ENCODE results near the gene PDXDC1. TPM values are rescaled to one million over a fixed set of nuclear protein-coding genes. Genes with fewer than 3 reads are reported as not detected.
"Not testable (repeated sequence)": the region's sequence is repeated elsewhere in the genome, so short reads cannot be mapped to it uniquely, and the experiment has no call there.

PDXDC1 gene
- total RNA-seq, 4 donors from 2014 or later = 131 to 247 (median 201) TPM

GRCh38 chr16:15054357-15055140 lies 79.7 kb downstream of the PDXDC1 start:
- Histone ChIP-seq H3K4me1 (peaks cover 0 to 24% (median 0%) of the 10 kb centered on the region in 4 donors), H3K36me3 (peaks cover 0 to 7% (median 0%) of the 10 kb centered on the region in 3 donors), H3K27me3 (no peaks in the 10 kb centered on the region), H3K27ac (peak overlapping the region in 3 of 4 donors; percentile 83 to 84 (median 83)), H3K9me3 (no peaks in the 10 kb centered on the region), H3K4me3 (peak overlapping the region; percentile 76 to 97 (median 90))
- TF ChIP-seq CTCF (IDR thresholded peaks at IDR 0.05) (no peak), POLR2A (IDR thresholded peaks at IDR 0.05) (no peak)
- no peak for DNase-seq

GRCh38 chr16:15055141-15056053 lies 80.6 kb downstream of the PDXDC1 start:
- Histone ChIP-seq H3K4me3 (peak overlapping the region; percentile 76 to 97 (median 90)), H3K27ac (peak overlapping the region; percentile 73 to 84 (median 83)), H3K9me3 (no peaks in the 10 kb centered on the region), H3K27me3 (no peaks in the 10 kb centered on the region), H3K36me3 (peaks cover 0 to 14% (median 0%) of the 10 kb centered on the region in 3 donors), H3K4me1 (peaks cover 0 to 24% (median 0%) of the 10 kb centered on the region in 4 donors)
- TF ChIP-seq POLR2A (IDR thresholded peaks at IDR 0.05) (peak in 1 of 2 donors; percentile 19), CTCF (IDR thresholded peaks at IDR 0.05) (peak in 2 of 6 experiments; percentile 10 to 11)
- DNase-seq = peak in 2 of 3 donors; percentile 77 to 85

GRCh38 chr16:15057681-15058417 lies 83.0 kb downstream of the PDXDC1 start:
- Histone ChIP-seq H3K9me3 (no peaks in the 10 kb centered on the region), H3K27ac (peak overlapping the region in 2 of 4 donors; percentile 4 to 69), H3K36me3 (peaks cover 0 to 36% (median 0%) of the 10 kb centered on the region in 3 donors), H3K27me3 (no peaks in the 10 kb centered on the region), H3K4me3 (no peak overlapping the region), H3K4me1 (peaks cover 0 to 26% (median 0%) of the 10 kb centered on the region in 4 donors)
- DNase-seq = no peak
- no peak for TF ChIP-seq POLR2A (IDR thresholded peaks at IDR 0.05)
- no peak for TF ChIP-seq CTCF (IDR thresholded peaks at IDR 0.05)

GRCh38 chr16:15059324-15059723 lies 84.5 kb downstream of the PDXDC1 start:
- no peak overlapping the region for H3K4me3 ChIP-seq
- H3K27me3 ChIP-seq = no peaks in the 10 kb centered on the region
- H3K36me3 ChIP-seq = peaks cover 0 to 49% (median 0%) of the 10 kb centered on the region in 3 donors
- TF ChIP-seq CTCF (IDR thresholded peaks at IDR 0.05) (no peak), POLR2A (IDR thresholded peaks at IDR 0.05) (no peak)
- DNase-seq = no peak
- peaks cover 0 to 24% (median 0%) of the 10 kb centered on the region in 4 donors for H3K4me1 ChIP-seq
- no peaks in the 10 kb centered on the region for H3K9me3 ChIP-seq
- H3K27ac ChIP-seq = no peak overlapping the region

- H3K9me3 ChIP-seq, H3K27me3 ChIP-seq, H3K4me1 ChIP-seq, H3K27ac ChIP-seq, H3K4me3 ChIP-seq: not testable (repeated sequence)
- DNase-seq = peak in 1 of 3 donors; percentile 65
- peaks cover 0 to 69% (median 0%) of the 10 kb centered on the region in 3 donors for H3K36me3 ChIP-seq
Observed at GRCh38 chr16:15062085-15062810, 87.4 kb downstream of the PDXDC1 start.

GRCh38 chr16:15065961-15066360 lies 91.1 kb downstream of the PDXDC1 start:
- peaks cover 0 to 76% (median 0%) of the 10 kb centered on the region in 3 donors for H3K36me3 ChIP-seq
- not testable (repeated sequence) for H3K27me3 ChIP-seq, H3K27ac ChIP-seq, H3K4me3 ChIP-seq, DNase-seq, H3K9me3 ChIP-seq, H3K4me1 ChIP-seq

GRCh38 chr16:15066690-15067089 lies 91.9 kb downstream of the PDXDC1 start:
- not testable (repeated sequence) for H3K27ac ChIP-seq, DNase-seq, H3K9me3 ChIP-seq, H3K27me3 ChIP-seq, H3K4me1 ChIP-seq, H3K4me3 ChIP-seq
- peaks cover 0 to 74% (median 0%) of the 10 kb centered on the region in 3 donors for H3K36me3 ChIP-seq

- not testable (repeated sequence) for H3K27me3 ChIP-seq, H3K4me1 ChIP-seq, H3K4me3 ChIP-seq, H3K9me3 ChIP-seq, H3K27ac ChIP-seq, DNase-seq
- peaks cover 0 to 70% (median 0%) of the 10 kb centered on the region in 3 donors for H3K36me3 ChIP-seq
Observed at GRCh38 chr16:15071013-15071412, 96.2 kb downstream of the PDXDC1 start.
